Loucy (cell line): ENCODE data around the gene RNF145.

Source experiments
- EZH2phosphoT487 ChIP-seq: fragments of 200-600 bp; IDR thresholded peaks from 2 replicates; pipeline ENCODE4 v1.6.1; 2018; ENCODE audit warnings: antibody characterized with exemption, mild to moderate bottlenecking, moderate library complexity, borderline replicate concordance
- TF ChIP-seq, protein P1 (sequence below): fragments of 200-600 bp; sonication (generic); conservative IDR thresholded peaks from 2 replicates; pipeline ENCODE4 v1.5.1; 2014; ENCODE audit warnings: mild to moderate bottlenecking, antibody characterized with exemption, low read length

DNA sequence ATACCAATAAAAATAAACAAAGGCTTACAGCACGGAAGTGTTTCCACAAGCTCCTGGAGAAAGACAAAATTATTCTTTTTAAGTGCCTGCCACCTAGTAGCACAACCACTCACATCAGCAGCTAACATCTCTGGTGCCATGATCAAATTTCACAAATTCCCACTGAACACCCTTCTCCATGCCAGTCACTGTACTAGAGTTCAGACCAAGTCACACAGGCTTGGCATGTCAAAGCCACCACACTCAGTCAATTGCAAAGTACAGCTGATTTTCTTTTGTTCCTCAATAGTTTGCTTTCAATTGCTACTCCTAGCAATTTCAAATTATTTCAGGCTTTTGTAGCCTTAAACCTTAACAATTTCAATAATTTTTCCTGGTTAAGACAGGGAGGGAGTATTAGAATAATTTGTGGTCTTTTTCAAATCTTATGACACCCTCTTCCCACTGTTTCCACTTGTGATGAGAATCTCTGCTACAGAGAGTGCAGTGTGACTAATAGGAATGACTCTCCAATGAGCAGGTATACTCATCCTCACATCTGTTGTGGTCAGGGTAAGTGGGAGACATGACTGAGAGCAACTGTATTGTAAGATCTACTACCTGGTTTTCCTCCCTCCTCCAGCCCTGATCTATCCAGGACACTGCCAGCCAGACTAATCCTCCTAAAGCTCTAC is 46.2 kb downstream of the RNF145 start:
- TF ChIP-seq, protein P1, sequence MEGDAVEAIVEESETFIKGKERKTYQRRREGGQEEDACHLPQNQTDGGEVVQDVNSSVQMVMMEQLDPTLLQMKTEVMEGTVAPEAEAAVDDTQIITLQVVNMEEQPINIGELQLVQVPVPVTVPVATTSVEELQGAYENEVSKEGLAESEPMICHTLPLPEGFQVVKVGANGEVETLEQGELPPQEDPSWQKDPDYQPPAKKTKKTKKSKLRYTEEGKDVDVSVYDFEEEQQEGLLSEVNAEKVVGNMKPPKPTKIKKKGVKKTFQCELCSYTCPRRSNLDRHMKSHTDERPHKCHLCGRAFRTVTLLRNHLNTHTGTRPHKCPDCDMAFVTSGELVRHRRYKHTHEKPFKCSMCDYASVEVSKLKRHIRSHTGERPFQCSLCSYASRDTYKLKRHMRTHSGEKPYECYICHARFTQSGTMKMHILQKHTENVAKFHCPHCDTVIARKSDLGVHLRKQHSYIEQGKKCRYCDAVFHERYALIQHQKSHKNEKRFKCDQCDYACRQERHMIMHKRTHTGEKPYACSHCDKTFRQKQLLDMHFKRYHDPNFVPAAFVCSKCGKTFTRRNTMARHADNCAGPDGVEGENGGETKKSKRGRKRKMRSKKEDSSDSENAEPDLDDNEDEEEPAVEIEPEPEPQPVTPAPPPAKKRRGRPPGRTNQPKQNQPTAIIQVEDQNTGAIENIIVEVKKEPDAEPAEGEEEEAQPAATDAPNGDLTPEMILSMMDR = no peak
- no peak for TF ChIP-seq EZH2phosphoT487
